ENCODE data around the gene OIP5. TPM values are rescaled to one million over a fixed set of nuclear protein-coding genes. Genes with fewer than 3 reads are reported as not detected.
"Not testable (repeated sequence)": the region's sequence is repeated elsewhere in the genome, so short reads cannot be mapped to it uniquely, and the experiment has no call there.

The OIP5 gene
- total and polyA plus RNA-seq, 2 donors (not counting 1 experiment from before 2014, with no cell fraction given) = 0.84 to 1.3 TPM

GRCh38 chr15:41262571-41262970 is 69.8 kb downstream of the OIP5 start:
- H3K4me1 Mint-ChIP-seq = peaks cover 17% of the 10 kb centered on the region
- Histone ChIP-seq H4K20me1 (ENCODE audit: control insufficient read depth, insufficient read depth, low read length, poor library complexity, severe bottlenecking) (no peaks in the 10 kb centered on the region), H3K9ac (ENCODE audit: low read length) (no peak overlapping the region), H3K36me3 (replicated peaks in 1 of 2; ENCODE audit: control extremely low read depth in 1 of 2, control insufficient read depth in 1 of 2, extremely low read depth in 1 of 2, insufficient read depth in 2 of 2, low read length in 1 of 2) (peaks cover 0 to 13% of the 10 kb centered on the region in 2 experiments), H3K4me1 (ENCODE audit: control insufficient read depth in 2 of 2, insufficient read depth in 2 of 2, low read length in 2 of 2) (peaks cover 18 to 23% of the 10 kb centered on the region in 2 donors), H3K27me3 (replicated peaks in 1 of 4; ENCODE audit: control extremely low read depth in 1 of 4, control insufficient read depth in 3 of 4, insufficient read depth in 4 of 4, low read length in 3 of 4) (no peaks in the 10 kb centered on the region), H2AFZ (ENCODE audit: insufficient read depth, low read depth, low read length, poor library complexity, severe bottlenecking) (no peak overlapping the region), H3K27ac (ENCODE audit: low read length in 2 of 2) (no peak overlapping the region), H3K4me2 (replicated peaks; ENCODE audit: low read depth, low read length, poor library complexity, severe bottlenecking) (no peak overlapping the region), H3K4me3 (ENCODE audit: control extremely low read depth in 1 of 5, extremely low read depth in 1 of 5, insufficient read depth in 1 of 5, low read depth in 2 of 5, low read length in 4 of 5) (no peak overlapping the region), H3K79me2 (ENCODE audit: control insufficient read depth, insufficient read depth, low read length) (no peaks in the 10 kb centered on the region), H3K9me3 (ENCODE audit: control extremely low read depth in 1 of 3, control insufficient read depth in 2 of 3, insufficient read depth in 1 of 3, low read length in 2 of 3) (no peaks in the 10 kb centered on the region)
- intact Hi-C loops (cut with micrococcal nuclease) = no loop called here
- H3K9me3 Mint-ChIP-seq (ENCODE audit: insufficient read depth) = no peaks in the 10 kb centered on the region
- no peak for DNase-seq
- H3K27ac Mint-ChIP-seq = no peak overlapping the region
- H3K4me3 Mint-ChIP-seq = no peak overlapping the region
- ATAC-seq (ENCODE audit: low read depth) = no peak
- ChIA-PET CTCF (no interaction called here), POLR2A (no interaction called here)
- WGBS (ENCODE audit: insufficient coverage) = 100% methylated on average over 3 of the region's 8 CpGs
- H3K27me3 Mint-ChIP-seq = no peaks in the 10 kb centered on the region
- TF ChIP-seq CTCF (IDR thresholded peaks at IDR 0.05) (no peak), EZH2 (IDR thresholded peaks at IDR 0.05; ENCODE audit: borderline replicate concordance, insufficient read depth, low read depth, low read length, poor library complexity, severe bottlenecking) (no peak)

DNA sequence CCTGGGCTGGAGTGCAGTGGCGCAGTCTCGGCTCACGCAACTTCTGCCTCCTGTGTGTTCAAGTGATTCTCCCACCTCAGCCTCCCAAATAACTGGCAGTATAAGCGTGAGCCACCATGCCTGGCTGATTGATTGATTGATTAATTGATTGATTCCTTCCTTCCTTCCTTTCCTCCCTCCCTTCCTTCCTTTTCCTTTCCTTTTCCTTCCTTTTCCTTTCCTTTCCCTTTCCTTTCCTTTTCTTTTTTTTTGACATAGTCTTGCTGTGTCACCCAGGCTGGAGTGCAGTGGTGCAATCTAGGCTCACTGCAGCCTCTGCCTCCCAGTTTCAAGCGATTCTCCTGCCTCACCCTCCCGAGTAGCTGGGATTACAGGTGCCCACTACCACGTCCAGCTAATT is 71.5 kb downstream of the OIP5 start:
- H4K20me1 ChIP-seq (ENCODE audit: control insufficient read depth, insufficient read depth, low read length, poor library complexity, severe bottlenecking); H3K27ac Mint-ChIP-seq; H3K27me3 Mint-ChIP-seq; H3K9me3 ChIP-seq (ENCODE audit: control extremely low read depth in 1 of 3, control insufficient read depth in 2 of 3, insufficient read depth in 1 of 3, low read length in 2 of 3); CTCF ChIA-PET; H3K27ac ChIP-seq (ENCODE audit: low read length in 2 of 2); H3K4me3 ChIP-seq (ENCODE audit: control extremely low read depth in 1 of 5, extremely low read depth in 1 of 5, insufficient read depth in 1 of 5, low read depth in 2 of 5, low read length in 4 of 5); H3K9ac ChIP-seq (ENCODE audit: low read length); H3K4me2 ChIP-seq (replicated peaks; ENCODE audit: low read depth, low read length, poor library complexity, severe bottlenecking); intact Hi-C loops (cut with micrococcal nuclease); H3K79me2 ChIP-seq (ENCODE audit: control insufficient read depth, insufficient read depth, low read length); H2AFZ ChIP-seq (ENCODE audit: insufficient read depth, low read depth, low read length, poor library complexity, severe bottlenecking); DNase-seq; H3K9me3 Mint-ChIP-seq (ENCODE audit: insufficient read depth); POLR2A ChIA-PET; ATAC-seq (ENCODE audit: low read depth); H3K4me3 Mint-ChIP-seq; H3K27me3 ChIP-seq (replicated peaks in 1 of 4; ENCODE audit: control extremely low read depth in 1 of 4, control insufficient read depth in 3 of 4, insufficient read depth in 4 of 4, low read length in 3 of 4): not testable (repeated sequence)
- Histone ChIP-seq H3K36me3 (replicated peaks in 1 of 2; ENCODE audit: control extremely low read depth in 1 of 2, control insufficient read depth in 1 of 2, extremely low read depth in 1 of 2, insufficient read depth in 2 of 2, low read length in 1 of 2) (peaks cover 0 to 13% of the 10 kb centered on the region in 2 experiments), H3K4me1 (ENCODE audit: control insufficient read depth in 2 of 2, insufficient read depth in 2 of 2, low read length in 2 of 2) (peaks cover 18 to 23% of the 10 kb centered on the region in 2 donors)
- 100% methylated on average over 3 of the region's 7 CpGs for WGBS (ENCODE audit: insufficient coverage)
- H3K4me1 Mint-ChIP-seq = peaks cover 17% of the 10 kb centered on the region

Data from B cell (primary cell).